HG03520 (cell line): ENCODE data around the gene ERC2.
"Not testable (repeated sequence)": the region's sequence is repeated elsewhere in the genome, so short reads cannot be mapped to it uniquely, and the experiment has no call there.

Experiments used
- ATAC-seq: cut with Tn5 transposase; IDR thresholded peaks from one replicate; pipeline ENCODE4 v1.9.1; 2021; ENCODE audit warnings: mild to moderate bottlenecking, moderate library complexity; ENCODE audit not compliant: unreplicated experiment

Gene ERC2

DNA sequence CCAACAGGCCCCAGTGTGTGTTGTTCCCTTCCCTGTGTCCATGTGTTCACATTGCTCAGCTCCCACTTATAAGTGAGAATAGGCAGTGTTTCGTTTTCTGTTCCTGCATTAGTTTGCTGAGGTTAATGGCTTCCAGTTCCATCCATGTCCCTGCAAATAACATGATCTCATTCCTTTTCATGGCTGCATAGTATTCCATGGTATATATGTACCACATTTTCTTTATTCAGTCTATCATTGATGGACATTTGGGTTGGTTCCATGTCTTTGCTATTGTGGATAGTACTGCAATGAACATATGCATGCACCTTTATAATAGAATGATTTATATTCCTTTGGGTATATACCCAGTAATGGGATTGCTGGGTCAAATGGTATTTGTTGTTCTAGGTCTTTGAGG, 452.9 kb downstream of the ERC2 start:
- ATAC-seq = not testable (repeated sequence)

- ATAC-seq = no peak
These were observed 455.5 kb downstream of the ERC2 start for GRCh38 chr3:56012721-56013120.

- ATAC-seq = no peak
These were observed 463.0 kb downstream of the ERC2 start for GRCh38 chr3:56005196-56005805.

DNA sequence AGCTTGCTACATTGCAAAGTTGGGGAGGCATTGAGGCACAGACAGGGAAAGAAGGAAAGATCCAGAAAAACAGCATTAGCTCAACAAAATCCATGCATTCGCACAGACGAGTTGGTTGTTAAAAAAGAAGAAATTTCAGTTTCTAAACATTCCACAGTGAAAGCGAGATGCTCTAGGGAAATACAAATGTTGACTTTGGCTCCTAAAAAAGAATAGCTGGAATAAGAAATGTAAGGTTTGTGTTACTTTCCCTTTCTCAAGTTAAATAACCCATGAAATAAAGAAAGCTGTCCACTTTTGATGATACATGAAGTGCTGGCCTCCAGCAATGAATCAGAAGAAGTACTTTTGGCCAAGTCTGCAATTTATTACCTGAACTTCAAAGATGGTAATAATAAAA, 465.1 kb downstream of the ERC2 start:
- ATAC-seq = no peak

- ATAC-seq = no peak
These were observed 466.3 kb downstream of the ERC2 start for GRCh38 chr3:56001991-56002390.

DNA sequence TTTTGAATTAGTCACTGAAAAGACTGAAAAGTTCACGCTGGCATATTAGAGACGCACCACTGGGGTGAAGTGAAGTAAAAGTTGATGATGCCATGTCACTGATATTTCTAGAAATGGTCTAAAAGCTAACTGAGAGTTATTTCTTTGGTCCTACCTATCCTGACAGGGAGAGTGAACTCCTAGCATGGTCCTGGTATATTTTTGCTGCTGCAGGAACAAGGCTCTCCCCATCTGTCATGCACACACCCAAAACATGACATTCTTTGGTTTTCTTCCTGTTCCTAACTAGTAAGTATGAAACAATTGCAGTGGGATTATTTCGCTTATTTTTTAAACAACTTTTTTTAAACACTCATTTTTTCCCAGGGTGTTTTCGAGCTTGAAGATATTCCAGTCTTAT, 466.7 kb downstream of the ERC2 start:
- ATAC-seq = no peak

DNA sequence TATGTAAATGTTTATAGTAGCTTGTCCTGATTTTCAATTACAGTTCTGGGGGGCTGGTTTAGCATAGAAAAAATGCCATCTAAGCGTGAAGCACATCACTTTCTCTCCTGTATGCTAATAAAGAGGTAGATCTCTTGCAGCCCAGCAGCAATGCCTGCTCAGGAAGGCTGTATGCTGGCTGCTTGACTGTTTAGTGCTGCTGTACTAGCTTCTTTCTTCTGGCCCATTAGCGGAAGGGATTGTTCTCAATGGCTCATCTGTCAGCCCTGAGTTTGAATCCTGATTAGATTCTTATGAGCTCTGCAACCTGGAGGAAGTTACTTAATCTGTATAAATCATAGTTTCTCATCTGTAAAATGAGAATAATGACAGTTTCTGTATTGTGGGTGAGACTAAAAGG, 478.9 kb downstream of the ERC2 start:
- ATAC-seq = no peak

DNA sequence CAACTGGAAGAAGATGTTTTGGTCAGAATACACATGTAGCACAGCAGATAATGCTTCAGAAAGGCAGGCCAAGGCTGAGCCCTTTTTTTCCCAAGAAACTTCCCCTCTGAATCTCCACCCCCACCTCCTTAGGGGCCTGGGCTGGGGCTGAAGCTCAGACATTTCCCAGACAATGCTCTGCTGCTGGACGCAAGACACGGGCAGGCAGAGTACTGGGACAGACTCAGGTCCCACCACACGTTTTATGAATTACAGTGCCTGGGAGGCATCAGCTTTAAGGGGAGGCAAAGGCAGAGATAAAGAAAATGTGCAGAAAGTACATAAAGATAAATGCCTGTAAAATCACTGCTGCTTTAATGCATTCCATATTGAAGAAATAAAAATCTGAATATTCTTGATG, 479.4 kb downstream of the ERC2 start:
- ATAC-seq = no peak

GRCh38 chr3:55984626-55985025, 483.6 kb downstream of the ERC2 start:
- no peak for ATAC-seq

GRCh38 chr3:55978953-55979352, 489.3 kb downstream of the ERC2 start:
- no peak for ATAC-seq

GRCh38 chr3:55974421-55975165, 493.7 kb downstream of the ERC2 start:
- no peak for ATAC-seq

GRCh38 chr3:55969634-55970033, 498.6 kb downstream of the ERC2 start:
- no peak for ATAC-seq

GRCh38 chr3:55968331-55968730, 499.9 kb downstream of the ERC2 start:
- ATAC-seq = no peak

DNA sequence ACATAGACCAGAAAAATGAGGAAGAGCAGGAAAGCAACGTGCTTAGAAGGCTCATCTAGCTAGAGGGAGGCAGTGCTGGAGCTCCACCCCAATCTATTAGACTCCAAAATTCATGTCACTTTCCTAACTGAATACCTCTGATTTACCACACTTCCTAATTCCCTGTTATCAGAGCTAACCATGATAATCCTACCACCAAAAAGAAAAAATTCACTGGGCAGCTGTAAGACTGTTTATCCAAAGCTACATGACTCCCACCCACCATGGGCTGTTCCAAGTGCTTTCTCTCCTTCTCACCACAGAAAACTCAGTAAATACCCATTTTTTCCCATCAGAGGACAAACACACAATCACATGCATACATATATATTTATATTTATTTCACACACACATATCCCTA, 501.7 kb downstream of the ERC2 start:
- no peak for ATAC-seq

- no peak for ATAC-seq
These were observed 502.5 kb downstream of the ERC2 start for GRCh38 chr3:55965776-55966175.

DNA sequence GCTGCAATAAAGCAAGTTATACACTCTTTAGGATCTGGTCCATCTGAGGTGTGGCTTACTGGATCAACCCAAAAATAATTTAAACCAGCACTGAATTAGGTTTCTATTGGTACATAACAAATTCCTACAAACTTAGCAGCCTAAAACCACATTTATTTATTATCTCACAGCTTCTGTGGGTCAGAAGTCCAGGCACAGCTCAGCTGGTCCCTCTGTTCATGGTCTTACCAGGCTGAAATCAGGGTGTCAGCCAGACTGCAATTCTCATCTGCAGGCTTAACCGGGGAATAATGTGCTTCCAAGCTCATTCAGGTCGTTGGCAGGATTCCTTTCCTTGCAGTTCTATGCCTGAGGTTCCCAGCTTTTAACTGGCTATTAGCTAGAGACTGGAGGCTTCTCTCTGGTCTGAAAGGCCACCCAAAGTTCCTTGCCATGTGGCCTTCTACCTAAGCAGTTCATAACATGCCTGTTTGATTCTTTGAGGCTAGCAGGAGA, 503.7 kb downstream of the ERC2 start:
- ATAC-seq = no peak

GRCh38 chr3:55963601-55964000, 504.7 kb downstream of the ERC2 start:
- no peak for ATAC-seq

DNA sequence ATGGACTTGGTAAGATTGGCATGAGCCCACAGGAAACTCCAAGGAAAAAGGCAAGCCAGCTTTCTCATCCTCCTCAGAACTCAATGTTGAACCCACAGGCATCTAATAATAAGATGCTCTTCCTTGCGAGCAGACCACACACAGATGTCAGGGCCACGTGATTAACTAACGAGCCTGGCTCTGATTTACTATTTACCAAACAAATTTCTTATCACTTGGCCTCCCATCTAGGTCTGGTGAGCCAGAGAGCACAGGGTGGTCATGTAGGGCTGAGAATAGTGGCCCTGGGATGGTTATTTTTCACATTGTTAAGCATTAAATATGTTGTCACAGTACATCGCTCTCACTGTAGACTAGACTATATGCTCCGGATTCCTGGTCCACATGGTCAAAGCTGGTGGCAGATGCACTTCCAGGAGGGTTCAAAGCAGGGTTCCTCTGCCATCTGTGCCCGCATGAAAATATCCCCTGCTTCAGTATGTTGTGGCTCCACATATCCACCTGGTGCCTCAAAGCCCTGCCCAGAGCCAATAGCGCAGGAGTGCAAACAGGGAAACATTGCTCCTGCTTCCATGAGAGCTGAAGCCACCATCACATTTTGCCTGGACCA, 508.7 kb downstream of the ERC2 start:
- ATAC-seq = no peak

GRCh38 chr3:55958605-55959004, 509.7 kb downstream of the ERC2 start:
- no peak for ATAC-seq

GRCh38 chr3:55955891-55956477, 512.3 kb downstream of the ERC2 start:
- no peak for ATAC-seq

DNA sequence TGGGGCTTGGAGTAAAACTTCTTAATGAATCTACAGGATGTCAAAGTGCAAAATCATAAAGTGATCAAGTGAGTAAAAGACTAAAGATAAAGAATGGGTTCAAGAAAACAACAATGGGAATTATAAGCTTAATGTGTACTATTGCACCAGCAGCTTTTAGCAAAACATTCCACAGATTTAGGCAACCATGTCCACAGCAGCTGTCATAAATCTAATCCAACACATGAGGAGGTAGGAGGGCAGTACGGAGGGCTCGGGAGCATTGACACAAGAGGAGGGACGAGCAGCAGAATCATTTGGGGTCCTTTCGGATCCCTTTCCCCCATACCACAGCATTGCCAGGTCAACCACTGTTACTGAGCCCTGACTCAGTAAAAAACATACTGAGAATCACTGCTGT, 516.9 kb downstream of the ERC2 start:
- no peak for ATAC-seq

DNA sequence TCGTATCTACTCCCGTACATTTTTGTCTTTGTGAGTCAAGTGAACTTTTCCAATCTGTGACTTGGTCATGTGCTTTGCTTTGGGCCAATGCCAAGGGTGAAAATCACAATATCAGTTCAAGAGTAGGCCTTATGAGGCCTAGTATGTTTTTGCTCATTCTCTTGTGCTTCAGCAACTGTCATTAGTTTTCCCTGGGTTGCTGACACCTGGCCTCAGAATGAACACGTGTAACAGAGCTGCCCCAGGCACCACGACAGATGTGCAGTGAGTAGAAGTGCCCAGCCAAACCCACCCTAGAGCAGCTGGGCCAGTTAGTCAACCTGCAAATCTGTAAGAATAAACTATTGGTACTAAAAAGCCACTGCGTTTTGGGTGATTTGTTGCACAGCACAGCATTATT, 520.9 kb downstream of the ERC2 start:
- ATAC-seq = no peak
